Calu3 (cell line): ENCODE data around the gene EPS15. TPM values are rescaled to one million over a fixed set of nuclear protein-coding genes. Genes with fewer than 3 reads are reported as not detected.
"Not testable (repeated sequence)": the region's sequence is repeated elsewhere in the genome, so short reads cannot be mapped to it uniquely, and the experiment has no call there.

Experiments used
- BruUV-seq: library from RNA; stranded (reverse); fragments of 400-500 nt; replicated peaks from 2 replicates; lab custom pipeline; 2021; lab: Mats Ljungman, UMichigan
- CTCF ChIA-PET: fragments of 300-600 bp; sonication (Branson Sonifier 250); formaldehyde crosslinking; loops from one replicate; lab custom pipeline; 2022; ENCODE audit warnings: antibody characterized with exemption; lab: Charles Lee
- DNase-seq: peaks from one replicate; pipeline ENCODE4 v3.0.0; 2022
- H3K27ac Mint-ChIP-seq: one replicate; pipeline ENCODE4 v1.8.0; 2022; ENCODE audit warnings: mixed read lengths; ENCODE audit not compliant: unreplicated experiment
- H3K27me3 Mint-ChIP-seq: one replicate; pipeline ENCODE4 v1.8.0; 2022; ENCODE audit warnings: mixed read lengths; ENCODE audit not compliant: unreplicated experiment
- H3K36me3 Mint-ChIP-seq: one replicate; pipeline ENCODE4 v1.8.0; 2022; ENCODE audit warnings: mild to moderate bottlenecking, moderate library complexity, mixed read lengths; ENCODE audit not compliant: insufficient read depth, unreplicated experiment
- H3K4me1 Mint-ChIP-seq: one replicate; pipeline ENCODE4 v1.8.0; 2022; ENCODE audit warnings: mild to moderate bottlenecking, low read depth, mixed read lengths; ENCODE audit not compliant: unreplicated experiment
- H3K4me3 Mint-ChIP-seq: one replicate; pipeline ENCODE4 v1.8.0; 2022; ENCODE audit warnings: mild to moderate bottlenecking, low read depth, moderate library complexity, mixed read lengths; ENCODE audit not compliant: unreplicated experiment
- H3K9me3 Mint-ChIP-seq: one replicate; pipeline ENCODE4 v1.8.0; 2022; ENCODE audit warnings: low read depth, mixed read lengths; ENCODE audit not compliant: unreplicated experiment
- CTCF ChIP-seq: fragments of 200-600 bp; IDR thresholded peaks from one replicate; pipeline ENCODE4 v1.8.0; 2022; ENCODE audit warnings: antibody characterized with exemption; ENCODE audit not compliant: unreplicated experiment
- intact Hi-C: fragments of 100-400 bp; cut with micrococcal nuclease; formaldehyde crosslinking; loops from one replicate; pipeline ENCODE4 v1.10.0; 2022; ENCODE audit not compliant: unreplicated experiment
- total RNA-seq: library from RNA; stranded (reverse); gene quantifications from 2 replicates; pipeline ENCODE4 v1.2.3, GENCODE V29; 2022

Gene EPS15
- total RNA-seq, 1 experiment from 2014 or later, result 51.2 TPM

DNA sequence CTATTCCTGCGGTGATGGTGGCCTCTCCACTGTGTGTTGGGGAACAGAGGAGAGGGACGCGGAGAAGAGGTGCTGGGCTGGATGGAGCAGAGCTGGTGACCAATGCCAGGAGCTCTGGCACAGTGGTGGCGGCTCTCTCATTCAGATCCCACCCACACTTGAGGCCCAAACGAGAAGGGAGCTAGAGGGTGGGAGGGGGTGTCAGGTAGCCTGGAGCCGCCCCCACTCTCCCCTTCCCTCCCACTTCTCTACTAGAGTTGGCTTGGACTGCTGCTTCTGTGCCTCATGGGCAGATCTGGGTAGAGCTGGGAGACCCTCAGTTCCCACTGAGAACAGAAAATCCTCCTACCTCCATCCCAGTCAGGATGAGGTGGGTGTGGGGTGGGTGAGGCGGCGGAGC, 192.2 kb downstream of the EPS15 start:
- no peak for TF ChIP-seq CTCF
- Mint-ChIP-seq H3K4me1 (peaks cover 29% of the 10 kb centered on the region), H3K36me3 (peaks cover 19% of the 10 kb centered on the region), H3K27me3 (no peaks in the 10 kb centered on the region), H3K4me3 (no peak overlapping the region), H3K9me3 (no peaks in the 10 kb centered on the region), H3K27ac (no peak overlapping the region)
- DNase-seq, result no peak
- CTCF ChIA-PET, result no interaction called here
- no TSS peak for BruUV-seq
- intact Hi-C loops, result no loop called here

DNA sequence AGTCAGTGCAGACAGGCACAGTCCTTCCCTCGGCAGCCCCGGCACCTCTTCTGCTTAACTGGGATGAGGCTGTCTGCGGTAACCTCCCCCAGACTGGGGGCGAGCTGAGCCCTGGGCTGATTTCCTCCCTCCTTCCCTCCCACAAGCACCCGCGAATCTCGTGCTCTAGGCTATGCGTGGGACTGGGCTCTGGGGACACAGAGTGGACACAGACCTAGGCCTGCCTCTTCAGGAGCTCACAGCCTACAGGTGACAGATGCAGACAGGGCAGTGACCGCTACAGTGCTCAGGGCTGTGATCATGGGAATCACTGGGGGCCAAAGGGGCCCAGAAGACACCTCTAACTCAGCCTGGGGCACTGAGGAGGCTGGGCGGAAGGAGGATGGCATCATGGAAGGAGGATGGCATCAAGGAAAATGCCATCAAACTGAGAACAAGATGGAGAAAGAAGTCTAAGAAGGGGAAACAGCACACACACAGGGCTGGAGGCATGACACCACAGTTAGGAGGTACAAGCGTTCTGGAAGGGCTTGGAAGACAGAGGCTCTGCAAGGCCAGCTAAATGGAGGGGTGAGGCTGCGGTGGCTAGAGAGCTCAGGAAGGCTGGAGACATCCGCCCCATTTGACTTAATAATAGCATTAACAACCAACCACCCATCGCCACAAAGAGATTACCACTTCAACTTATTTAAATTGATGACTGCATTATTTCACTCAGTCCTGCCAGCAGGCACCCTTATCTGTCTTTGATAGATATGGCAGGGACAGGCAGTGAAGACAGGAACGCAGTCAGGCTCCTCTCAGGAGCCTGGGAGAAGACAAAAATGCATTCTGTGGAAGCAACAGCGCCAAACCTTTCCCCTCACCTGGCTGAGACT, 192.9 kb downstream of the EPS15 start:
- no peak for TF ChIP-seq CTCF
- DNase-seq, result no peak
- Mint-ChIP-seq H3K27me3 (no peaks in the 10 kb centered on the region), H3K27ac (no peak overlapping the region), H3K36me3 (peaks cover 15% of the 10 kb centered on the region), H3K4me1 (peaks cover 22% of the 10 kb centered on the region), H3K4me3 (no peak overlapping the region), H3K9me3 (no peaks in the 10 kb centered on the region)
- intact Hi-C loops, result no loop called here
- BruUV-seq, result no TSS peak
- CTCF ChIA-PET, result no interaction called here

- CTCF ChIA-PET, result no interaction called here
- intact Hi-C loops, result no loop called here
- no peak for TF ChIP-seq CTCF
- Mint-ChIP-seq H3K27ac (no peak overlapping the region), H3K27me3 (no peaks in the 10 kb centered on the region), H3K4me3 (no peak overlapping the region), H3K36me3 (peaks cover 9% of the 10 kb centered on the region), H3K4me1 (peaks cover 16% of the 10 kb centered on the region), H3K9me3 (no peaks in the 10 kb centered on the region)
- DNase-seq, result no peak
- BruUV-seq, result no TSS peak
Observed at GRCh38 chr1:51325391-51325790, 193.7 kb downstream of the EPS15 start.

DNA sequence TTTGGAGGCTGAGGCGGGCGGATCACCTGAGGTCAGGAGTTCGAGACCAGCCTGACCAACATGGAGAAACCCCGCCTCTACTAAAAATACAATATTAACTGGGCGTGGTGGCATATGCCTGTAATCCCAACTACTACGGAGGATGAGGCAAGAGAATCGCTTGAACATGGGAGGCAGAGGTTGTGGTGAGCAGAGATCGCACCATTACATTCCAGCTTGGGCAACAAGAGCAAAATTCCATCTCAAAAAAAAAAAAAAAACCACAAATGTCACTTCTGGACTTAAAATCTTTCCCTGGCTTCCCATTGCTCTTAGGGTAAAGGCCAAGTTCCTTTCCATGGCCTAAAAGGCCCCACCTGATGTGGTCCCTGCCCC, 194.1 kb downstream of the EPS15 start:
- H3K36me3 Mint-ChIP-seq, DNase-seq, H3K27me3 Mint-ChIP-seq, intact Hi-C loops, CTCF ChIA-PET, BruUV-seq, H3K27ac Mint-ChIP-seq, H3K4me3 Mint-ChIP-seq, H3K9me3 Mint-ChIP-seq: not testable (repeated sequence)
- peaks cover 16% of the 10 kb centered on the region for H3K4me1 Mint-ChIP-seq
